DMS153 treated with DMSO at 0.1 percent for 48 hours (cell line): ENCODE measurements around the gene ZNF324B.
A peak's percentile ranks its signal among the peaks of the same experiment; 100 is the strongest.
"Not testable (repeated sequence)": the region's sequence is repeated elsewhere in the genome, so short reads cannot be mapped to it uniquely, and the experiment has no call there.

Experiments
- DNase-seq: peaks from one replicate; lab custom pipeline; 2025; ENCODE audit not compliant: unreplicated experiment; lab: John Stamatoyannopoulos, UW

ZNF324B gene

DNA sequence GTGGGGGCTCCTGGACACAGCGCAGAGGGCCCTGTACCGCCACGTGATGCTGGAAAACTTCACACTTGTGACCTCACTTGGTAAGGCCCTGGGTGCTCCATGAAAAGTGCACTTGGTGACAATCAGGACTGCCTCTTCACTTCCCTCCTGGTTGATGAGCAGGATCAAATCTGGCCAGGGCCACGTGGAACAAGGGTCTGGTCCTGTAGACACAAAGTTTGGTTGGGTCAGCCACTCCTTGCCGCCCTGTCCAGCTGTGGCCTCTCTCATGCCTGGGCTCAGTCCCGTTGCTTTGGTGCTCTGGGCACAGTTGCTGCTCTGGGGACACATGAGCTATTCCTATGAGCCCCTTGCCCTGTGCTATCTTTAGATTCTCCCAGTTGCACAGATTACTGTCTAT, 2.3 kb downstream of the ZNF324B start:
- no peak for DNase-seq

DNA sequence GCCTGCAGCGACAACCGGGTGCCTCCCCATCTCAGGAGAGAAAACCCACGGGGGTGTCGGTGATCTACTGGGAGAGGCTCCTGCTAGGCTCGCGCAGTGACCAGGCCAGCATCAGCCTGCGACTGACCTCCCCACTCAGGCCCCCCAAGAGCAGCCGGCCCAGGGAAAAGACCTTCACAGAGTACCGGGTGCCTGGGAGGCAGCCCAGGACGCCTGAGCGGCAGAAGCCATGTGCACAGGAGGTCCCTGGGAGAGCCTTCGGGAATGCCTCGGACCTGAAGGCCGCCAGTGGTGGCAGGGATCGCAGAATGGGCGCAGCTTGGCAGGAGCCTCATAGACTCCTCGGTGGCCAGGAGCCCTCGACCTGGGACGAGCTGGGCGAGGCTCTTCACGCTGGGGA, 3.9 kb downstream of the ZNF324B start:
- DNase-seq: no peak

DNA sequence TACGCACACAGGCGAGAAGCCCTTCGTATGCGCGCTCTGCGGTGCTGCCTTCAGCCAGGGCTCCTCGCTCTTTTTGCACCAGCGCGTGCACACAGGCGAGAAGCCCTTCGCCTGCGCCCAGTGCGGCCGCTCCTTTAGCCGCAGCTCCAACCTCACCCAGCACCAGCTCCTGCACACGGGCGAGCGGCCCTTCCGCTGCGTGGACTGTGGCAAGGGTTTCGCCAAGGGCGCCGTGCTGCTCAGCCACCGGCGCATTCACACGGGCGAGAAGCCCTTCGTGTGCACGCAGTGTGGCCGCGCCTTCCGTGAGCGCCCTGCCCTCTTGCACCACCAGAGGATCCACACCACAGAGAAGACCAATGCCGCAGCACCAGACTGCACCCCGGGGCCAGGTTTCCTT, 4.7 kb downstream of the ZNF324B start:
- no peak for DNase-seq

DNA sequence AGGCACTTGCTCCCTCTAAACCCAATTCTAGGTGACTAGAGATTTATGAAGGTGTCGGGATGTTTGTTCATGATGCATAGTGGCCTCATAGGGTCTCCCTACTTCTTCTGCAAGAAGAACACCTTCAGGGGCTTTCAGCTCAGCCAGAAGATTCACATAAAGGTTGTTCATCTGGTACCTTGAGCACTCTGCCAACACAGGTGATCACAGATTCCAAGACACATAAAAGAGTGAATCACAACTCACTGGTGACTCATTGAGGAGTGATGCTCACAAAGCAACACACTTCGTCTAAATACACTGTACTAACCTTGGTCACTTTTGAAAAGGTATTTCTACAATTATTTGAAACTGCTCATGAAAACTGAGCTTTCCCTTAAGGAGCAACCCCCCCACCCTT, 8.6 kb downstream of the ZNF324B start:
- no peak for DNase-seq

DNA sequence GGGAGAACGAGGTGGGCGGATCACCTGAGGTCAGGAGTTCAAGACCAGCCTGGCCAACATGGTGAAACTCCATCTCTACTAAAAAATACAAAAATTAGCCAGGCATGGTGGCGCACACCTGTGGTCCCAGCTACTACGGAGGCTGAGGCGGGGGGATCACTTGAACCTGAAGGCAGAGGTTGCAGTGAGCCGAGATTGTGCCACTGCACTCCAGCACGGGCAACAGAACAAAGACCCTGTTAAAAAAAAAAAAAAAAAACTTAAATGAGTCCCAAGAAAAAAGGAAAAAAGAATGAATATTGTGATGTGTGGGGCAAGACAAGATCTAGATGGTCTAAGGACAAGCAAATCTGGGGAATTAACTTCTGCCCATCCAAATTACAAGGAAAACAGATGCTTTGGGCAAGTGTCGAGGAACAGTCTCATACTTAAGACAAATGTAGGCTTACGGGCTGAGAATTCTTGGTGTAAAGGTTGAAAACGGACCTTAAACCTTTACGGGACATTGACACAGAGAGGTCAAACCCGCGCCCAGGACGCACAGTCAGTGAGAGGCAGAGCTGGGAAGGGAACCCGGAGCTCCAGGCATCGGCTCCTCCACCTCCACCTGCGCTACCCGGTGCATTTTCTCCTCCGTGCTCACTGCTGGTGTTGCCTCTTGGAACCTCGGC, 14.8 kb downstream of the ZNF324B start:
- no peak for DNase-seq

DNA sequence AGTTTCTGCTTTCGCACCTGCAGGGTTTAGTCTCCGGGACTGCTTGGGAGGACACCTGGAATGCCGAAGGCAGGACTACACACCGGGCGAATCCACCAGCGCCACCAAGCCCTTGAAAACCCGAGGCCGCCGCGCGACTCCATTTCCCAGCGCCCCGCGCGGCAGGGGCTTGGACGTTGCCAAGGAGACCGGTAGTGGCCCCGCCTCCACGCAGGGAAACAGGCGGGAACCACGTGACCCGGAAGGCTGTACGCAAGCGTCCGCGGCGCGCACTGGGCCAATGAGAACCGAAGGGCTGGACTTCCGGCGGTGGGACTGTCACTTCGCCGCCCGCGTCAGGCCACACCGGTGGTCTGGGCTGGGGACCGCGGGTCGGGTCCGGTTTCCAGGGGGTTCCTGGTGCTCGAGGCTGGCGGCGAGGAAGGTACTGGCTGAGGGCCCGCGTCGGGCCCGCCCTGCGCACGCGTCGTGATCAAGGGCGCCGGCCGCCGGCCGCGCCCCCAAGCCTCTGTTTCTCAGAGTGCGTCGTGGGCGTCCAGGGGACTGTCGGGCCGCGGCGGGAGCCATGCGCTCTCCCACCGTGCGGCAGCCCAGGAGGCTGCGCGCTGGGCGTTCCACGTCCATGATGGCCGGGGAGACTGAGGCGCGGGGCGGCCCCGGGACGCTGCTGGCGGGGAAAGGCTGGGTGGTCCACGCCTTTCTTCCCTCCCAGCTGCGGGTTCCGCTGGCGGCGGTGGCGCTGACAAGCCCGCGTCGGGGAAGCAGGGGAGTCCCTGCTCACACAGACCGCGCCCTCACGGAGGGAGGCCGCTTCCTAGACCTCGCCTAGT, 15.6 kb downstream of the ZNF324B start, which contains the start of gene ZNF324:
Gene ZNF324 (plus strand): TSS at position 321 of the 830 bp plus-strand sequence. CDS start 2,106 bp downstream, outside the sequence.
- DNase-seq: peak; percentile 96

DNA sequence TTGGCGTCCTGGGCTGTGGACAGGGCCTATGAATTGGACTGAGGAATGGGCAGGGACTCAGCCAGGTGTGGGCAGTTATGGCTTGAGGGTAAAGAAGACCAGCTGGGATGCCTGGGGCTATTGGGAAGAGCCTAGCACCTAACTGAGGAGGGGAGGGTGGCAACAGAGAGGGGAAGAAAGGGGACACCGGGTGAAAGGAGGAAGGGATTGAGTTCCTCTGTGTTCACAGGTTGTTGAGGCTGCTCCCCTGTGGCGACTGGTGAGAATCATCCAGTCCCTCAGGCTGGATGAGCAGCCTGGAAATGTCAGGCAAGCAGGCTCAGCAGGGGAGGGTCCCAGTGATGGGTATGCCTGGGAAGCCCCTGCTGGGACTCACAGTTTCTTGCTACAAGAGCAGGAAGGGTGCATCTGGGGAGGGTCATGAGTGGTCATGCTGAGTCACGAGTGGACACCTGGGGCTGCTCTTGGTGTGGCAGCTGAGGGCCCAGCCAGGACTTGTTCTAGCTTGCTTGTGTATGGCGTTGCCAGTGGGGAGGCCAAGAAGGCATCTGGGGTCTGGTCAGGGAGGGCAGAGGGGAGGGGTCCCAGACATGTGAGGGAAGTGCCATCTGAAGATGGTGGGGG, 16.9 kb downstream of the ZNF324B start:
- DNase-seq: no peak

DNA sequence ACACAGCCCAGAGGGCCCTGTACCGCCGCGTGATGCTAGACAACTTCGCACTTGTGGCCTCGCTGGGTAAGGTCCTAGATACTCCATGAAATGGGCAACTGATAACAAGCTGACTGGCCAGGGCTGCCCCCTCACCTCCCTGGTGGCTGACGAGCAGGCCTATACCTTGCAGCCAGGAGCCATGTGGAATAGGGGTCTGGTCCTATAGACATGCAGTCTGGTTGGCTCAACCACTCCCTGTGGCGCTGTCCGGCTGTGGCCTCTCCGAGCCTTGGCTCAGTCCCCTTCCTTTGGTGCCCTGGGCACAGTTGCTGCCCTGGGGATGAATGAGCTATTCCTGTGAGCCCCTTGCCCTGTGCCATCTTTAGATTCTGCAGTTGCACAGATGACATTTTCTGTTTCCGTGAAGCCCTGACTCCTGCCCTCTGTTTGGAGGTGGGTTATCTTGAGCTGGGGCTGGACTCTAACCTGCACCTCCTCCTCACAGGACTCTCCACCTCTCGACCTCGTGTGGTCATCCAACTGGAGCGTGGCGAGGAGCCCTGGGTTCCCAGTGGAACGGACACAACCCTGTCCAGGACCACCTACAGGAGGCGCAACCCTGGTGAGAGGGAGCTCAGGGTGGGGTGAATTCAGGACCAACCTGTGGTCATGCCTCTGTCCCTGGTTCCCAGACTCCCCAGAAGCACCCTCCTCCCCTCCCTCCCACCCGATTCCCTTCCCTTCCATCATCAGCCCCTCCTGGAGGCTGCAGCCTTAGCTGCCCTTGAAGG, 18.0 kb downstream of the ZNF324B start:
- no peak for DNase-seq

DNA sequence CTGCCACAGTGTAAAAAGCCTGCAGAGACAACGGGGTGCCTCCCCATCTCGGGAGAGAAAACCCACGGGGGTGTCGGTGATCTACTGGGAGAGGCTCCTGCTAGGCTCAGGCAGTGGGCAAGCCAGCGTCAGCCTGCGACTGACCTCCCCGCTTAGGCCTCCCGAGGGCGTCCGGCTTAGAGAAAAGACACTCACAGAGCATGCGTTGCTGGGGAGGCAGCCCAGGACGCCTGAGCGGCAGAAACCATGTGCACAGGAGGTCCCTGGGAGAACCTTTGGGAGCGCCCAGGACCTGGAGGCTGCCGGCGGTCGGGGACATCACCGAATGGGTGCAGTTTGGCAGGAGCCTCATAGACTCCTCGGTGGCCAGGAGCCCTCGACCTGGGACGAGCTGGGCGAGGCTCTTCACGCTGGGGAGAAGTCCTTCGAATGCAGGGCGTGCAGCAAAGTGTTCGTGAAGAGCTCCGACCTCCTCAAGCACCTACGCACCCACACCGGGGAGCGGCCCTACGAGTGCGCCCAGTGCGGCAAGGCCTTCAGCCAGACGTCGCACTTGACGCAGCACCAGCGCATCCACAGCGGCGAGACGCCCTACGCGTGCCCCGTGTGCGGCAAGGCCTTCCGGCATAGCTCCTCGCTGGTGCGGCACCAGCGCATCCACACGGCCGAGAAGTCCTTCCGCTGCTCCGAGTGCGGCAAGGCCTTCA, 19.6 kb downstream of the ZNF324B start:
- DNase-seq: not testable (repeated sequence)

DNA sequence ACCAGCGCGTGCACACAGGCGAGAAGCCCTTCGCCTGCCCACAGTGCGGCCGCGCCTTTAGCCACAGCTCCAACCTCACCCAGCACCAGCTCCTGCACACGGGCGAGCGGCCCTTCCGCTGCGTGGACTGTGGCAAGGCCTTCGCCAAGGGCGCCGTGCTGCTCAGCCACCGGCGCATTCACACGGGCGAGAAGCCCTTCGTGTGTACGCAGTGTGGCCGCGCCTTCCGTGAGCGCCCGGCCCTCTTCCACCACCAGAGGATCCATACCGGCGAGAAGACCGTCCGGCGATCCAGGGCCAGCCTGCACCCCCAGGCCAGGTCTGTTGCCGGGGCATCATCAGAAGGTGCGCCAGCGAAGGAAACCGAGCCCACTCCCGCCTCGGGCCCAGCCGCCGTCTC, 20.3 kb downstream of the ZNF324B start:
- DNase-seq: no peak

DNA sequence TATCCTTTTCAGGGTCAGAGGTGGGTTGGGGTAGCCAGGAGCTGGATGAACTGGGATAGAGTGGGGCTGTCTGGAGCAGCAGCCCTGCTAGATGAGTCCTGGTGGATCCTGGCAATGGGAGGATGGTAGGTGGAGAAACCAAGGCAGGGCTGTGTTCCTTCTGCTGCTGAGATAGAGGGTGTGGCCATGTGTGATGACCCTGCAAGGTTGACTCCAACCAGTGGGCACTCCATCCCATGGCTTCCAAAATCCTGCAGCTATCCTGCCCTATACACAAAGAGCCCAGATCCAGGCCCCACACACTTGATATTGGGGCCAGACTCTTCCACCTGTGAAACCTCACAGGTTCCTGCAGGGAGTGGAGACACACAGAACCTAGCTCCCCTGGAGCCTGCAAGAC, 22.4 kb downstream of the ZNF324B start:
- no peak for DNase-seq

DNA sequence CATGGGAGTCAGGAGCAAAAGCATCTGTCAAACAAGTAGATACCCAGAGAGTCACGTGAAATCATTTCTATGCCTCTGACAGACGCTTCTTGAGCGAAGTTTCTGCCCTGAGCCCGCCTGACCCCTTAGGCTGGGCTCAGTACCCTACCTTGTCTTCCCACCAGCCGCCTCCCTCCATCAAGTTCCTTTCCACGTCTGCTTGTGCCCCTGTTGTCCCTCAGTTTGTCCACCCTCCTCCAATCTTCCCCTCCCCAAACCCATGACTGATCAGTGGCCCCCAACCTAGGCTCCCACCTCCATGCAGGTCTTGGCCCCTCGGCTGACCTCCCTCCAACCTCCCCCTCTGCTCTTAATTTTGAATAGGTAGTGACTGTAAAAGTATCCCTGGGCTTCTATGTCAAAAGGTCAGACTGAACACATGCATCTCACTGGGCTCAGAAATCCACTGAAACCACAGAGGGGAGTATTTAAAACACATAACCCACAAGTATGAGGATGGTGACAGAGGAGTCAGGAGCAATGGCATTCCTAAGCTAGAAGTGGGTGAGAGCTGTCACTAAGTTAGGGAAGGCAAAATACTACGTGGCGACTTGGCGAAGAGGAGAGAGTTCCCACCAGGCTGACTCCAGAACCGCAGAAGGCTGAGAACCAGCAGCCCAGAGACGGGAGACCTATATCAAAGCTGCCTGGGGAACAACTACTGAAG, 23.0 kb downstream of the ZNF324B start:
- no peak for DNase-seq

DNA sequence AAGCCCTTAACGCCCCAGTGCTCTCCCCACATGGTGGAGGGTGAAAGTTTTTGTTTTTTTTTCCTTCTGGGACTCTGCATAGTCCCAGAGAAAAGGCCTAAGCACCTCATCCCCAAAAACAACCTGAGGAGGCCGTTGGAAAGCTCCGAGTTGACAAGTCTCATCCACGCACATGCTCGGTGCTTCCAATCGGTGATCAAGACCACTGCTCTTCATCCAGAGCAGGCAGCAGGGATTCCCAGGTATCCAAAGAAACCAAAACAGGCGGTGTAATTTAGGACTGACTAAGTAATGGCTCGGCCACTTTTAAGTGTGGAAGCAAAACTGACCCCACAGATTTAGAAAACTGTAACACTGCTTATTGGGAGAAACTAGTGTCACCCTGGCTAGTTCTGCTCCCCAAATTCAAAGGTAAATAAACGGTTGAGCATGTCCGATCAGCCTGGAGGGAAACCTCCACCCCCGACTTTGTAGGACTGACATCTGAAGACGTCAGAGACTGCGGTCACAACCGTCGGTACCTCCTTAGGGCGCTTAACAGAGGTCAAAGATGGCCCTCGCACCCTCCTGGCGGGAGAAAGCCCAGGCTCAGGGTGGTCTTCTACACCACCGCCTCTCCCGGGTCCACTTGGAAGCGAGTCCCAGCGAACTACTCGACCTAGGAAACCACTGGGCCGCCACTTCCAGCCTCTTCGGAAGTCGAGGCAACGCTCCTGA, 23.7 kb downstream of the ZNF324B start:
- DNase-seq: no peak

DNA sequence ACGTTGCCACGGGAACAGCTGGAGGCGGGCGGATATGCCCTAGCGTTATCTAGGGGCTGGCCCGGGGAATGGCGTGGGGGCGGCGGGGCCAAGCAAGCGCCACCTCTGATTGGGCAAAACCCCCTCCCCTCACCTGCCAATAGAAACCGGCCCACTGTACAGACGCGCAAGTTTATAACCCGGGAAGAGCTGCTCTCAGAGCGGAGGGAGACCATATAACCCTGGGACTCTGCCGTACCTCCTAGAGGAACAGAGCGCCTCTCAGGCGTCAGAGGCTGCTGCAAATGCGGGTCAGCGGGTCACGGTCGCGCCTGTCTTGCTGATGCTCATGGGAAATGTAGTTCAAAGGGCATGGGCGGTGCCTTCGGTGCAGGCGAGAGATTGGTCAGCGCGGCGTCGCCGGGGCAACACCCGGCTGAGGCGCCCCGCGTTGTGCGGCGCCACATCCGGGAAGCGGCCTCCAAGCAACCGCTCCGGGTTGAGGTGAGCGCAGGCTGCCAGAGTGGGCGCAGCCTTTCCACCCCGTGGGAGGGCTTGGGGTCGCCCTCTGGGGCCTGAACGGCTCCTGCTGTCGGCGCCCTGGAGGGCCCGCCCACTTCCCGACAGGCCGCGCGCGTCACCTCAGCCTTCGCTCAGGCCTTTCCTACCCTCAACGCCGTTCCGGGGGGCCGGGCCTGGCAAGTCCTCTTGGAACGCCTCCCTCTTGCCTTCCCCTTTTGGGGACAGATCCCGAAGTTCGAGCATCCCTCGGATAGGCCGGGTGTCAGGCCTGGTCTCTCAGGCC, 24.5 kb downstream of the ZNF324B start, which contains the start of gene ZNF446:
Gene ZNF446 (plus strand): TSS at position 639 of the 784 bp plus-strand sequence. CDS start 867 bp downstream, outside the sequence.
- DNase-seq: peak; percentile 91

DNA sequence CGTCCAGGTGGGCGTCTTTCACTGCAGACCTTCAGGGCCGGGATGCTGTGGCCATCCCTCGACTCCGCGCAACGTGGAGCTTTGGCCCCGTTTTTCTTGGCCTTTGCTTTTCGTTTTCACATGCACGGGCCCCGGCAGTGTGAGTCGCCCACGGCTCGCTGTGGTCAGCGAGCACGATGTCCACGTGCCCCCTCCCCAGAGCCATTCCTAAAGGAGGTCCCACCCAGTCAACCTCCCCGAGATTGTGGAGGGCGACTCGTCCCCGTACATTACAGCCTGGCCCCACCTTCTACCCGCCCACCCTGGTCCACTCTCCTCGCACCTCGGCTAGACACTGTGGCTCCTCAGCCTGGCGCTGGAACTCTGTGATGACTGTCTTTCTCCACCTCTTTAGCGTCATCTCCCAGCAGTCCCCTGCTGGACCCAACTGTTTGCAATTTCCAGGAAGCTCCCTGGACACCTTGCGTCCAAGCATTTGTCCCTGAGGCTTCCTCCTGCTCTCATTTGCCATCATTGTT, 25.1 kb downstream of the ZNF324B start:
- DNase-seq: no peak

DNA sequence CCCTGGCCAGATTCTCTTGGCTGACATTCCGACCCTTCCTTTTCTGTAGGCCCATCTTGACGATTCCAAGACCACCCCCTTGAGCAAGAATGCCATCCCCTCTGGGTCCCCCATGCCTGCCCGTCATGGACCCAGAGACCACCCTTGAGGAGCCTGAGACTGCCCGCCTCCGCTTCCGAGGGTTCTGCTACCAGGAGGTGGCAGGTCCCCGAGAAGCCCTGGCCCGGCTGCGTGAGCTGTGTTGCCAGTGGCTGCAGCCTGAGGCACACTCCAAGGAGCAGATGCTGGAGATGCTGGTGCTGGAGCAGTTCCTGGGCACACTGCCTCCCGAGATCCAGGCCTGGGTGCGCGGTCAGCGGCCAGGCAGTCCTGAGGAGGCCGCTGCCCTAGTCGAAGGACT, 25.7 kb downstream of the ZNF324B start:
- no peak for DNase-seq

DNA sequence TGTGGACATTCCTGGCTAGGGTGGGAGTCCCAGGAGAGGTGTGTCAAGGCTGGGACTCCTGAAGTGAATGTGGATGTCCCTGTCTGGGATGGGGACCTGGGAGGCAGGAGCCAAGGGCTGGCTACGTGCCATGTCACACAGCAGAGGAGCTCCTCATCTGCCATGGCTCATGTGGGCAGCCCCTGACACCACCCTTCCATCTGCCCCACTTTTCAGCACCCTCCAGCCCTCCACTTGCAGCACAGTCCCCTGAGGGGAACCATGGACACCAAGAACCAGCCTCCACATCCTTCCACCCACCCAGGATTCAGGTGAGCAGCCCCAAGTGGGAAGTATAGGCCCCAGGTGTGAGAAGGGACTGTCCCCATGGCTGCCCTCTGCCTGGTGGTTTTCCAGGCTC, 26.4 kb downstream of the ZNF324B start:
- no peak for DNase-seq

DNA sequence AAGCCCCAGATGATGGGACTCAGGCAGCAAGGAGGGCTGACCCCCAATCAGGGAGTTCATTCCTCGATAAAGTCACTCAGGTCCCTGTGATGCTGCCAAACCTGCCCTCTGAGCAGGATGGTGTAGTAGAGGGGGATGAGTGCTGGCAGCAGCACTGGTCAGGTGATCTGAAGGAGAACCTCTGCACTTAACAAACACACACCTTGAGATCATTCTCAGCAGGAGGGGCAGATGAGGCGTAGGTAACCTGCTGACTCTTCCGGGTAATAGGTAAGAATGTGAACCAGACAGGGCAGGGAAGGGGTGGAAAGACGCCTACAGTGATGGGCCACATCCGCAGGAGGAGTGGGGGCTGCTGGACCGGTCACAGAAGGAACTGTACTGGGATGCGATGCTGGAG, 27.9 kb downstream of the ZNF324B start:
- no peak for DNase-seq
